ENCODE results near the gene CHST11. TPM values are rescaled to one million over a fixed set of nuclear protein-coding genes. Genes with fewer than 3 reads are reported as not detected.
"Not testable (repeated sequence)": the region's sequence is repeated elsewhere in the genome, so short reads cannot be mapped to it uniquely, and the experiment has no call there.

Gene CHST11
- total RNA-seq, 5 donors from 2014 or later (not counting 1 experiment from before 2014, with no cell fraction given) = 49.8 to 78.3 (median 63.7) TPM

DNA sequence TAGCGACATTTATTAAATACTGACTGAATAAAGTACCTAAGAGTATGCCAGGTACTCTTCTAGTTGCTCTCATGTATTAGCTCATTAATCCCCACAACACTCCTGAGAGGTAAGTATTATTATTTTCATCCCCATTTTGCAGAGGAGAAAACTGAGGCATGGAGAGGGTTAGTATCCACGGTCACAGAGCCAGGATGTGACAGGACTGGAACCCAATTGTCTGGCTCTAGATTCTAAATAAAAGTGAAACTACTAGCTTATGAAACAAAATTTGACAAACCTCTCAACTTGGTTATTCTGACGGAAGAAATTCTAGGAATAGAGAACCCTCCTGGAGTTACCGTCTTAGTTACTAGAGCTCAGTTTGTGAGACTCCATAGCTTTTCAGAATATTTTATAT lies 112.2 kb downstream of the CHST11 start:
- peaks cover 29% of the 10 kb centered on the region for H3K36me3 Mint-ChIP-seq
- Histone ChIP-seq H3K9me3 (no peaks in the 10 kb centered on the region), H3K4me3 (ENCODE audit: control insufficient read depth in 1 of 2, extremely low read depth in 1 of 2, low read length in 1 of 2) (no peak overlapping the region), H3K4me1 (ENCODE audit: control insufficient read depth in 1 of 2, extremely low read depth in 1 of 2, insufficient read depth in 2 of 2, low read length in 2 of 2) (peaks cover 15 to 46% of the 10 kb centered on the region in 2 experiments), H3K36me3 (ENCODE audit: control insufficient read depth in 2 of 2, extremely low read depth in 1 of 2, insufficient read depth in 1 of 2, low read length in 1 of 2) (peaks cover 0 to 4% of the 10 kb centered on the region in 2 donors), H3K27me3 (replicated peaks in 1 of 2; ENCODE audit: control insufficient read depth in 2 of 2, extremely low read depth in 1 of 2, insufficient read depth in 2 of 2, low read length in 1 of 2) (no peaks in the 10 kb centered on the region), H3K27ac (ENCODE audit: low read length) (peak overlapping the region; percentile 58)
- no peak for ATAC-seq (replicated peaks in 1 of 4)
- DNase-seq = peak in 1 of 35 experiments; percentile 22
- no CpG with 5 or more reads among the region's 4 CpGs for WGBS (ENCODE audit: insufficient coverage)
- ChIA-PET POLR2A (interaction anchor here (0.5 to 0.6 kb wide), 3 partner anchors 76 to 453 kb away, joined by 3 to 4 read pairs (median 3); no protein-coding TSS in a partner anchor), CTCF (interaction anchor here (0.5 to 1.4 kb wide), 6 partner anchors 8 to 365 kb away, joined by 3 to 7 read pairs (median 4); no protein-coding TSS in a partner anchor)
- H3K4me1 Mint-ChIP-seq = peaks cover 61 to 76% (median 68%) of the 10 kb centered on the region in 3 donors
- H3K27ac Mint-ChIP-seq = peak overlapping the region; percentile 65 to 78
- no peaks in the 10 kb centered on the region for H3K27me3 Mint-ChIP-seq
- H3K9me3 Mint-ChIP-seq = peaks cover 3 to 4% (median 4%) of the 10 kb centered on the region in 3 donors
- peak overlapping the region; percentile 29 to 66 (median 43) for H3K4me3 Mint-ChIP-seq

DNA sequence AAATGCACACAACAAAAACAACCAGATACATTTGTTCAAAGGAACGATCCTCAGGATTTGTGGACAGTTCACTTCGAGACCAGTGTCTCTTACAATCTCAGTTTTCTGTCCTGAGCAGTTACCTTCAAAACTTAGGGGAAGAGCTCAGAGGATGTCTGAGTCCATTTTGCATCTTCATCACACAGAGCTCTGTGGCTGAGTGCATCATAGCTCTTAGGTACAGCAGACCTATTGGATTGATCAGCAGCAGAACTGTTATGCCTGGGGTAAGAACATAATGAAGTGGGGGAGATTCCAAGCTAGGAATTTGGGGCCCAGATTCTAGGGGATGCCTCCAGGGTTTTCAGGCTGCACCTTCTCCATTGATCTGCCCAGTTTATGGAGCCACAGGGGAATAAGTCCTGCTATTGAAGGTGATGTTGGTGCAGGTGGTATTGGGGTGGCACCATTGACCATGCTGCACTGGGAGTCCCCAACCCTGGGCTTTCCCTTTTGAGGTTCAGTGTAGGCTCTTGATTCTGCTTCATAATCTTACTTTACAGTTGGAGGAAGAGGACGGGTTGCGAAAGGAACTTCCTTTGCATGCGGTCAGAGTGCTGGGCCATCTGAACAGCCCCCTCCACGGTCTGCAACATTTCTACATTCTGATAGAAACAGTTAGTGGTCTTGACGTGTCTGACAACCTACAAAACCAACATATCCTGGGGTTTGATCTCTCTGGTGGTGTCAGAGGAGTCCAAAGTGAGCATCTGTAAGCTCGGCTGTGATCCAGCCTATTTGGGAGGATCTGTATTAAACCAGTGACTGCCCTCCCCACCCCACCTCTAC lies 112.8 kb downstream of the CHST11 start:
- ChIA-PET CTCF (interaction anchor here in 1 of 2 donors (0.6 to 1.4 kb wide), 3 partner anchors 8 to 188 kb away, joined by 3 to 7 read pairs (median 4); no protein-coding TSS in a partner anchor), POLR2A (interaction anchor here (0.6 kb wide), 2 partner anchors 70 to 407 kb away, joined by 3 read pairs; no protein-coding TSS in a partner anchor)
- peak overlapping the region; percentile 58 for H3K27ac ChIP-seq (ENCODE audit: low read length)
- H3K27me3 Mint-ChIP-seq = no peaks in the 10 kb centered on the region
- H3K27me3 ChIP-seq (replicated peaks in 1 of 2; ENCODE audit: control insufficient read depth in 2 of 2, extremely low read depth in 1 of 2, insufficient read depth in 2 of 2, low read length in 1 of 2) = no peaks in the 10 kb centered on the region
- H3K4me3 Mint-ChIP-seq = peak overlapping the region; percentile 51 to 66 (median 62)
- peaks cover 1 to 2% (median 2%) of the 10 kb centered on the region in 3 donors for H3K9me3 Mint-ChIP-seq
- H3K4me1 ChIP-seq (ENCODE audit: control insufficient read depth in 1 of 2, extremely low read depth in 1 of 2, insufficient read depth in 2 of 2, low read length in 2 of 2) = peaks cover 15 to 46% of the 10 kb centered on the region in 2 experiments
- no peaks in the 10 kb centered on the region for H3K36me3 ChIP-seq (ENCODE audit: control insufficient read depth in 2 of 2, extremely low read depth in 1 of 2, insufficient read depth in 1 of 2, low read length in 1 of 2)
- peaks cover 23% of the 10 kb centered on the region for H3K36me3 Mint-ChIP-seq
- peak; percentile 79 to 88 (median 84) for ATAC-seq (replicated peaks in 1 of 4)
- H3K27ac Mint-ChIP-seq = peak overlapping the region; percentile 65 to 78
- no peaks in the 10 kb centered on the region for H3K9me3 ChIP-seq
- peak overlapping the region in 1 of 2 donors; percentile 17 for H3K4me3 ChIP-seq (ENCODE audit: control insufficient read depth in 1 of 2, extremely low read depth in 1 of 2, low read length in 1 of 2)
- peak; percentile 5 to 80 (median 56) for DNase-seq
- 45% methylated on average over 2 of the region's 8 CpGs for WGBS (ENCODE audit: insufficient coverage)
- peaks cover 58 to 74% (median 62%) of the 10 kb centered on the region in 3 donors for H3K4me1 Mint-ChIP-seq

- ChIA-PET CTCF (interaction anchor here (0.6 to 0.8 kb wide), 3 partner anchors 16 to 112 kb away, joined by 3 to 4 read pairs (median 3); no protein-coding TSS in a partner anchor), POLR2A (no interaction called here)
- Histone ChIP-seq H3K27ac (ENCODE audit: low read length) (peak overlapping the region; percentile 58), H3K9me3 (no peaks in the 10 kb centered on the region), H3K27me3 (replicated peaks in 1 of 2; ENCODE audit: control insufficient read depth in 2 of 2, extremely low read depth in 1 of 2, insufficient read depth in 2 of 2, low read length in 1 of 2) (no peaks in the 10 kb centered on the region), H3K4me3 (ENCODE audit: control insufficient read depth in 1 of 2, extremely low read depth in 1 of 2, low read length in 1 of 2) (no peak overlapping the region), H3K36me3 (ENCODE audit: control insufficient read depth in 2 of 2, extremely low read depth in 1 of 2, insufficient read depth in 1 of 2, low read length in 1 of 2) (no peaks in the 10 kb centered on the region), H3K4me1 (ENCODE audit: control insufficient read depth in 1 of 2, extremely low read depth in 1 of 2, insufficient read depth in 2 of 2, low read length in 2 of 2) (peaks cover 15 to 52% of the 10 kb centered on the region in 2 experiments)
- Mint-ChIP-seq H3K27ac (peak overlapping the region; percentile 65 to 78), H3K9me3 (no peaks in the 10 kb centered on the region), H3K4me1 (peaks cover 60 to 78% (median 62%) of the 10 kb centered on the region in 3 donors), H3K27me3 (no peaks in the 10 kb centered on the region), H3K4me3 (peak overlapping the region; percentile 51 to 66 (median 62)), H3K36me3 (peaks cover 21% of the 10 kb centered on the region)
- DNase-seq = no peak
- WGBS (ENCODE audit: insufficient coverage) = 62% methylated on average over 3 of the region's 12 CpGs
- ATAC-seq (replicated peaks in 1 of 4) = peak in 1 of 4 experiments; percentile 11
Observed at GRCh38 chr12:104570174-104570907, 113.6 kb downstream of the CHST11 start.

- H3K36me3 ChIP-seq (ENCODE audit: control insufficient read depth in 2 of 2, extremely low read depth in 1 of 2, insufficient read depth in 1 of 2, low read length in 1 of 2) = no peaks in the 10 kb centered on the region
- no peak for ATAC-seq (replicated peaks in 1 of 4)
- CTCF ChIA-PET = no interaction called here
- Mint-ChIP-seq H3K4me3 (no peak overlapping the region), H3K36me3 (peaks cover 20% of the 10 kb centered on the region), H3K27me3 (no peaks in the 10 kb centered on the region), H3K27ac (peak overlapping the region in 1 of 2 donors; percentile 34), H3K4me1 (peaks cover 58 to 78% (median 62%) of the 10 kb centered on the region in 3 donors), H3K9me3 (no peaks in the 10 kb centered on the region)
- no peak overlapping the region for H3K4me3 ChIP-seq (ENCODE audit: control insufficient read depth in 1 of 2, extremely low read depth in 1 of 2, low read length in 1 of 2)
- 96% methylated on average over 7 of the region's 8 CpGs for WGBS (ENCODE audit: insufficient coverage)
- POLR2A ChIA-PET = no interaction called here
- DNase-seq = no peak
- peaks cover 15 to 51% of the 10 kb centered on the region in 2 experiments for H3K4me1 ChIP-seq (ENCODE audit: control insufficient read depth in 1 of 2, extremely low read depth in 1 of 2, insufficient read depth in 2 of 2, low read length in 2 of 2)
- no peak overlapping the region for H3K27ac ChIP-seq (ENCODE audit: low read length)
- H3K9me3 ChIP-seq = no peaks in the 10 kb centered on the region
- no peaks in the 10 kb centered on the region for H3K27me3 ChIP-seq (replicated peaks in 1 of 2; ENCODE audit: control insufficient read depth in 2 of 2, extremely low read depth in 1 of 2, insufficient read depth in 2 of 2, low read length in 1 of 2)
Observed at GRCh38 chr12:104571328-104571727, 114.6 kb downstream of the CHST11 start.

DNA sequence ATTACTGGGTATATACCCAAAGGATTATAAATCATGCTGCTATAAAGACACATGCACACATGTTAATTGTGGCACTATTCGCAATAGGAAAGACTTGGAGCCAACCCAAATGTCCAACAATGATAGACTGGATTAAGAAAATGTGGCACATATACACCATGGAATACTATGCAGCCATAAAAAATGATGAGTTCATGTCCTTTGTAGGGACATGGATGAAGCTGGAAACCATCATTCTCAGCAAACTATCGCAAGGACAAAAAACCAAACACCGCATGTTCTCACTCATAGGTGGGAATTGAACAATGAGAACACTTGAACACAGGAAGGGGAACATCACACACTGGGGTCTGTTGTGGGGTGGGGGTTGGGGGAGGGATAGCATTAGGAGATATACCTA lies 117.6 kb downstream of the CHST11 start:
- H3K27ac Mint-ChIP-seq, CTCF ChIA-PET: not testable (repeated sequence)
- no CpG with 5 or more reads among the region's 3 CpGs for WGBS (ENCODE audit: insufficient coverage)

DNA sequence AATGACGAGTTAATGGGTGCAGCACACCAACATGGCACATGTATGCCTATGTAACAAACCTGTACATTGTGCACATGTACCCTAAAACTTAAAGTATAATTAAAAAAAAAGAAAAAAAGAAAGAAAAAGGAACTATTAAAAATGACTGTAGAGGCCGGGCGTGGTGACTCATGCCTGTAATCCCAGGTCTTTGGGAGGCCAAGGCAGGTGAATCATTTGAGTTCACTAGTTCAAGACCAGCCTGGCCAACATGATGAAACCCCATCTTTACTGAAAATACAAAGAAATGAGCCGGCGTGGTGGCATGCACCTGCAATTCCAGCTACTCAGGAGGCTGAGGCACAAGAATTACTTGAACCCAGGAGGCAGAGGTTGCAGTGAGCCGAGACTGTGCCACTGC lies 118.0 kb downstream of the CHST11 start:
- H3K27ac Mint-ChIP-seq, H3K4me3 Mint-ChIP-seq: not testable (repeated sequence)

More for the DNA sequence above, 117.6 kb downstream of the CHST11 start:
- ATAC-seq (replicated peaks in 1 of 4); H3K27me3 Mint-ChIP-seq; H3K27ac ChIP-seq (ENCODE audit: low read length); H3K27me3 ChIP-seq (replicated peaks in 1 of 2; ENCODE audit: control insufficient read depth in 2 of 2, extremely low read depth in 1 of 2, insufficient read depth in 2 of 2, low read length in 1 of 2); DNase-seq; POLR2A ChIA-PET; H3K36me3 ChIP-seq (ENCODE audit: control insufficient read depth in 2 of 2, extremely low read depth in 1 of 2, insufficient read depth in 1 of 2, low read length in 1 of 2); H3K9me3 ChIP-seq; H3K4me3 ChIP-seq (ENCODE audit: control insufficient read depth in 1 of 2, extremely low read depth in 1 of 2, low read length in 1 of 2); H3K4me3 Mint-ChIP-seq; H3K9me3 Mint-ChIP-seq: not testable (repeated sequence)
- peaks cover 5 to 51% of the 10 kb centered on the region in 2 experiments for H3K4me1 ChIP-seq (ENCODE audit: control insufficient read depth in 1 of 2, extremely low read depth in 1 of 2, insufficient read depth in 2 of 2, low read length in 2 of 2)
- H3K36me3 Mint-ChIP-seq = peaks cover 15% of the 10 kb centered on the region
- H3K4me1 Mint-ChIP-seq = peaks cover 48 to 77% (median 62%) of the 10 kb centered on the region in 3 donors

More for the DNA sequence above, 118.0 kb downstream of the CHST11 start:
- ATAC-seq (replicated peaks in 1 of 4); H3K9me3 Mint-ChIP-seq; H3K27me3 Mint-ChIP-seq; H3K9me3 ChIP-seq; H3K27me3 ChIP-seq (replicated peaks in 1 of 2; ENCODE audit: control insufficient read depth in 2 of 2, extremely low read depth in 1 of 2, insufficient read depth in 2 of 2, low read length in 1 of 2); DNase-seq; H3K27ac ChIP-seq (ENCODE audit: low read length); H3K4me3 ChIP-seq (ENCODE audit: control insufficient read depth in 1 of 2, extremely low read depth in 1 of 2, low read length in 1 of 2); CTCF ChIA-PET; H3K36me3 ChIP-seq (ENCODE audit: control insufficient read depth in 2 of 2, extremely low read depth in 1 of 2, insufficient read depth in 1 of 2, low read length in 1 of 2): not testable (repeated sequence)
- peaks cover 1 to 50% of the 10 kb centered on the region in 2 experiments for H3K4me1 ChIP-seq (ENCODE audit: control insufficient read depth in 1 of 2, extremely low read depth in 1 of 2, insufficient read depth in 2 of 2, low read length in 2 of 2)
- WGBS (ENCODE audit: insufficient coverage) = 86% methylated on average over 5 of the region's 6 CpGs
- POLR2A ChIA-PET = interaction anchor here in 1 of 2 donors (0.7 kb wide), 1 partner anchor 496 kb away, joined by 3 read pairs; no protein-coding TSS in a partner anchor
- Mint-ChIP-seq H3K36me3 (peaks cover 15% of the 10 kb centered on the region), H3K4me1 (peaks cover 48 to 77% (median 62%) of the 10 kb centered on the region in 3 donors)

Measured in T-cell (primary cell).